HCT116 (cell line): ENCODE data around the gene TMEM79. TPM values are rescaled to one million over a fixed set of nuclear protein-coding genes. Genes with fewer than 3 reads are reported as not detected.

Source experiments
- ATAC-seq: fragments of 200-7000 bp; cut with Tn5 transposase; 2 replicates; pipeline ENCODE4 v1.9.1; 2020; ENCODE audit warnings: mild to moderate bottlenecking, moderate library complexity
- BruUV-seq: library from RNA; stranded (reverse); fragments of 400-500 nt; replicated peaks from 2 replicates; lab custom pipeline; 2021; lab: Mats Ljungman, UMichigan
- CTCF ChIA-PET: fragments of 300-600 bp; sonication (Branson Sonifier 250); formaldehyde crosslinking; loops from one replicate; lab custom pipeline; 2021; ENCODE audit warnings: antibody characterized with exemption; lab: Charles Lee
- POLR2A ChIA-PET: fragments of 300-600, 350-600 bp; sonication (Branson Sonifier 250); formaldehyde crosslinking; loops from one replicate; lab custom pipeline; 2021; ENCODE audit warnings: antibody characterized with exemption; lab: Charles Lee
- RAD21 ChIA-PET, 2 experiments: fragments of 300-600 bp; sonication (Branson Sonifier 250); formaldehyde crosslinking; loops; one replicate each; lab custom pipeline; 2023; ENCODE audit warnings: low total read pairs in 2 of 2; ENCODE audit not compliant: uncharacterized antibody in 2 of 2, unreplicated experiment in 2 of 2, low non-redundant PET in 1 of 2; lab: Charles Lee
- DNase-seq: peaks from one replicate; pipeline ENCODE4 v3.0.0-alpha.2; 2010; ENCODE audit warnings: low read depth, low spot score
- H2AFZ ChIP-seq: fragments of 200-600 bp; shearing (Covaris generic), sonication (generic); 2 replicates; pipeline ENCODE4 v1.6.1; 2017; ENCODE audit warnings: low read depth, mixed run types, mixed read lengths, antibody characterized with exemption, low read length; ENCODE audit not compliant: poor library complexity, severe bottlenecking
- H3K27ac ChIP-seq: 2 replicates; pipeline ENCODE4 v1.5.1; 2012; ENCODE audit warnings: low read depth, low read length
- H3K27me3 ChIP-seq: fragments of 200-600 bp; sonication (generic); 2 replicates; pipeline ENCODE4 v1.6.1; 2016; ENCODE audit warnings: mixed run types, low read length, mixed read lengths; ENCODE audit not compliant: insufficient read depth
- H3K36me3 ChIP-seq, 2 experiments: fragments of 200-500 bp in 1 of 2; fragments of 200-600 bp in 1 of 2; sonication (Bioruptor generic) in 1 of 2; sonication (generic) in 1 of 2; 2 replicates each; pipeline versions ENCODE4 v1.5.1 to v1.6.1; 2014 to 2016; ENCODE audit warnings: low read length in 2 of 2, inconsistent platforms in 1 of 2, mixed read lengths in 1 of 2, mixed run types in 1 of 2; ENCODE audit not compliant: insufficient read depth in 2 of 2, control insufficient read depth in 1 of 2
- H3K4me1 ChIP-seq, 2 experiments: fragments of 200-600 bp in 1 of 2; sonication (generic) in 1 of 2; 2 replicates each; pipeline versions ENCODE4 v1.5.1 to v1.6.1; 2012 to 2017; ENCODE audit warnings: low read length in 2 of 2, inconsistent platforms in 1 of 2, mild to moderate bottlenecking in 1 of 2, mixed read lengths in 1 of 2, mixed run types in 1 of 2, moderate library complexity in 1 of 2; ENCODE audit not compliant: insufficient read depth in 2 of 2, control insufficient read depth in 1 of 2
- H3K4me2 ChIP-seq: fragments of 200-600 bp; sonication (generic); 2 replicates; pipeline ENCODE4 v1.6.1; 2017; ENCODE audit warnings: mixed run types, low read length, mixed read lengths
- H3K4me3 ChIP-seq, 2 experiments: fragments of 200-600 bp in 1 of 2; sonication (generic) in 1 of 2; replicated peaks in 1 of 2; 2 replicates each; pipeline ENCODE4 v1.5.1; 2011 to 2016; ENCODE audit warnings: low read length in 2 of 2, control low read depth in 1 of 2, low read depth in 1 of 2, mild to moderate bottlenecking in 1 of 2, mixed read lengths in 1 of 2, mixed run types in 1 of 2
- H3K79me2 ChIP-seq: fragments of 200-600 bp; sonication (generic); 2 replicates; pipeline ENCODE4 v1.6.1; 2017; ENCODE audit warnings: mild to moderate bottlenecking, mixed run types, low read length, moderate library complexity, mixed read lengths; ENCODE audit not compliant: insufficient read depth
- H3K9ac ChIP-seq: fragments of 200-600 bp; sonication (generic); 2 replicates; pipeline ENCODE4 v1.6.1; 2016; ENCODE audit warnings: low read length, mixed read lengths
- H3K9me2 ChIP-seq: fragments of 200-600 bp; sonication (generic), shearing (Covaris generic); 2 replicates; pipeline ENCODE4 v1.6.1; 2017; ENCODE audit warnings: mixed run types, mild to moderate bottlenecking, moderate library complexity; ENCODE audit not compliant: insufficient read depth
- H3K9me3 ChIP-seq, 2 experiments: fragments of 200-500 bp in 1 of 2; fragments of 200-600 bp in 1 of 2; sonication (Bioruptor generic) in 1 of 2; sonication (generic) in 1 of 2; 2 replicates each; pipeline ENCODE4 v1.6.1; 2014 to 2017; ENCODE audit warnings: low read length in 2 of 2, mixed read lengths in 2 of 2, inconsistent platforms in 1 of 2, low read depth in 1 of 2, mild to moderate bottlenecking in 1 of 2, mixed run types in 1 of 2, moderate library complexity in 1 of 2; ENCODE audit not compliant: control insufficient read depth in 1 of 2, insufficient read depth in 1 of 2
- H4K20me1 ChIP-seq: fragments of 200-600 bp; sonication (generic), shearing (Covaris generic); 2 replicates; pipeline ENCODE4 v1.6.1; 2017; ENCODE audit warnings: mixed run types, mild to moderate bottlenecking, moderate library complexity; ENCODE audit not compliant: insufficient read depth
- ATF3 ChIP-seq: IDR thresholded peaks from 2 replicates; pipeline ENCODE4 v1.6.1; 2012
- CBX3 ChIP-seq: IDR thresholded peaks from 2 replicates; pipeline ENCODE4 v1.6.1; 2012; ENCODE audit warnings: low read depth
- CEBPB ChIP-seq: IDR thresholded peaks from 2 replicates; pipeline ENCODE4 v1.6.1; 2012; ENCODE audit warnings: low read depth
- EGR1 ChIP-seq: IDR thresholded peaks from 2 replicates; pipeline ENCODE4 v1.6.1; 2012; ENCODE audit warnings: low read depth
- ELF1 ChIP-seq: IDR thresholded peaks from 2 replicates; pipeline ENCODE4 v1.6.1; 2012; ENCODE audit warnings: low read depth, borderline replicate concordance
- EZH2 ChIP-seq: fragments of 200-600 bp; sonication (generic); IDR thresholded peaks from 2 replicates; pipeline ENCODE4 v1.6.1; 2017; ENCODE audit warnings: antibody characterized with exemption, mixed run types
- EZH2phosphoT487 ChIP-seq: fragments of 200-600 bp; IDR thresholded peaks from 2 replicates; pipeline ENCODE4 v1.6.1; 2018; ENCODE audit warnings: antibody characterized with exemption, borderline replicate concordance
- JUND ChIP-seq: IDR thresholded peaks from 2 replicates; pipeline ENCODE4 v1.6.1; 2012
- POLR2A ChIP-seq: IDR thresholded peaks from 2 replicates; pipeline ENCODE4 v1.7.0; 2011; ENCODE audit warnings: borderline replicate concordance; ENCODE audit not compliant: insufficient read depth, insufficient read length; ENCODE audit errors: extremely low read depth
- POLR2AphosphoS5 ChIP-seq: IDR thresholded peaks from 2 replicates; pipeline ENCODE4 v1.6.1; 2011; ENCODE audit warnings: mild to moderate bottlenecking, low read depth, low read length, moderate library complexity
- RAD21 ChIP-seq: IDR thresholded peaks from 2 replicates; pipeline ENCODE4 v1.6.1; 2012; ENCODE audit warnings: low read depth, mild to moderate bottlenecking
- SIN3A ChIP-seq: IDR thresholded peaks from 2 replicates; pipeline ENCODE4 v1.6.1; 2012; ENCODE audit warnings: low read depth
- SP1 ChIP-seq: IDR thresholded peaks from 2 replicates; pipeline ENCODE4 v1.6.1; 2012; ENCODE audit warnings: low read depth
- SRF ChIP-seq: IDR thresholded peaks from 2 replicates; pipeline ENCODE4 v1.6.1; 2012; ENCODE audit warnings: low read depth
- TCF7L2 ChIP-seq: IDR thresholded peaks from 2 replicates; pipeline ENCODE4 v1.7.0; 2011; ENCODE audit warnings: borderline replicate concordance, inconsistent platforms; ENCODE audit not compliant: insufficient read depth, insufficient read length; ENCODE audit errors: extremely low read depth
- YY1 ChIP-seq: IDR thresholded peaks from 2 replicates; pipeline ENCODE4 v1.6.1; 2011; ENCODE audit warnings: low read length, low read depth, moderate library complexity, mild to moderate bottlenecking; ENCODE audit not compliant: insufficient replicate concordance; ENCODE audit errors: extremely low read depth
- ZBTB33 ChIP-seq: IDR thresholded peaks from 2 replicates; pipeline ENCODE4 v1.6.1; 2011; ENCODE audit warnings: mild to moderate bottlenecking, low read length, moderate library complexity; ENCODE audit not compliant: insufficient replicate concordance; ENCODE audit errors: extremely low read depth
- ZFX ChIP-seq: fragments of 450-650 bp; IDR thresholded peaks from 2 replicates; pipeline ENCODE4 v1.6.1; 2017
- intact Hi-C: fragments of 100-400 bp; cut with micrococcal nuclease; formaldehyde crosslinking; loops from 2 replicates; pipeline ENCODE4 v1.10.0; 2022
- total RNA-seq: library from RNA; stranded (reverse); gene quantifications from one replicate; pipeline ENCODE4 v1.2.1, GENCODE V29; 2021; ENCODE audit not compliant: unreplicated experiment
- TF ChIP-seq, protein P1 (sequence below): IDR thresholded peaks from 2 replicates; pipeline ENCODE4 v1.6.1; 2012; ENCODE audit warnings: low read depth
- TF ChIP-seq, protein P2 (sequence below), 3 experiments: fragments of 200-600 bp in 1 of 3; sonication (generic) in 1 of 3; IDR thresholded peaks in 2 of 3; conservative IDR thresholded peaks in 1 of 3; 2 replicates each; pipeline ENCODE4 v1.5.1; 2012 to 2017; ENCODE audit warnings: low read depth in 2 of 3, low read length in 2 of 3, antibody characterized with exemption in 1 of 3, borderline replicate concordance in 1 of 3, control low read depth in 1 of 3, mild to moderate bottlenecking in 1 of 3, mixed read lengths in 1 of 3, mixed run types in 1 of 3, moderate library complexity in 1 of 3; ENCODE audit not compliant: insufficient read depth in 1 of 3

TMEM79 gene
- total RNA-seq, 1 experiment from 2014 or later = 6.3 TPM

DNA sequence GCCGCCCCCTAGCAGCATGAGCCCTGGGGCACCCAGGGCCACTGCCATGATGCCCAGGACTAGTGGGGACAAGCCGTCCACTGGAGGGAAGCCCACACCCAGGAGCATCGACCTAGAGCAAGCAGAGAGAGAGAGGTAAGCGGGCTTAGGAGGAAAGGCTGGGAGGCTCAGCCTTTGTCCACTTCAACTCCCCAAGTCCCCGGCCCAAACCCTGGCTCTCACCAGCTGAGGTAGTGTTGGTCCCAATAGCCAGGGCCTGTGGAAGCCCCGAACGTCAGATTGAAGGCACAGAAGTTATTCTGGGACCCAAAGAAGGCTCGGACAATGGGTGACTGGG is 8.9 kb downstream of the TMEM79 start:
- Histone ChIP-seq H2AFZ (no peak overlapping the region), H3K36me3 (no peaks in the 10 kb centered on the region; a peak in 1 of 4 replicates), H3K9me2 (no peaks in the 10 kb centered on the region), H3K9ac (no peak overlapping the region), H3K4me2 (no peak overlapping the region), H3K9me3 (no peaks in the 10 kb centered on the region), H3K27ac (no peak overlapping the region), H3K79me2 (no peaks in the 10 kb centered on the region), H4K20me1 (no peaks in the 10 kb centered on the region), H3K27me3 (no peaks in the 10 kb centered on the region), H3K4me3 (no peak overlapping the region), H3K4me1 (peaks cover 4 to 14% of the 10 kb centered on the region in 2 experiments; a peak in 3 of 4 replicates)
- intact Hi-C loops = no loop called here
- no peak for ATAC-seq
- no TSS peak for BruUV-seq
- POLR2A ChIA-PET = no interaction called here
- no peak for DNase-seq
- RAD21 ChIA-PET = no interaction called here
- CTCF ChIA-PET = no interaction called here
- TF ChIP-seq YY1 = no peak
- TF ChIP-seq POLR2AphosphoS5 = no peak
- TF ChIP-seq ZFX = no peak
- TF ChIP-seq ATF3 = no peak
- no peak for TF ChIP-seq SP1
- no peak for TF ChIP-seq SRF
- TF ChIP-seq, protein P1, sequence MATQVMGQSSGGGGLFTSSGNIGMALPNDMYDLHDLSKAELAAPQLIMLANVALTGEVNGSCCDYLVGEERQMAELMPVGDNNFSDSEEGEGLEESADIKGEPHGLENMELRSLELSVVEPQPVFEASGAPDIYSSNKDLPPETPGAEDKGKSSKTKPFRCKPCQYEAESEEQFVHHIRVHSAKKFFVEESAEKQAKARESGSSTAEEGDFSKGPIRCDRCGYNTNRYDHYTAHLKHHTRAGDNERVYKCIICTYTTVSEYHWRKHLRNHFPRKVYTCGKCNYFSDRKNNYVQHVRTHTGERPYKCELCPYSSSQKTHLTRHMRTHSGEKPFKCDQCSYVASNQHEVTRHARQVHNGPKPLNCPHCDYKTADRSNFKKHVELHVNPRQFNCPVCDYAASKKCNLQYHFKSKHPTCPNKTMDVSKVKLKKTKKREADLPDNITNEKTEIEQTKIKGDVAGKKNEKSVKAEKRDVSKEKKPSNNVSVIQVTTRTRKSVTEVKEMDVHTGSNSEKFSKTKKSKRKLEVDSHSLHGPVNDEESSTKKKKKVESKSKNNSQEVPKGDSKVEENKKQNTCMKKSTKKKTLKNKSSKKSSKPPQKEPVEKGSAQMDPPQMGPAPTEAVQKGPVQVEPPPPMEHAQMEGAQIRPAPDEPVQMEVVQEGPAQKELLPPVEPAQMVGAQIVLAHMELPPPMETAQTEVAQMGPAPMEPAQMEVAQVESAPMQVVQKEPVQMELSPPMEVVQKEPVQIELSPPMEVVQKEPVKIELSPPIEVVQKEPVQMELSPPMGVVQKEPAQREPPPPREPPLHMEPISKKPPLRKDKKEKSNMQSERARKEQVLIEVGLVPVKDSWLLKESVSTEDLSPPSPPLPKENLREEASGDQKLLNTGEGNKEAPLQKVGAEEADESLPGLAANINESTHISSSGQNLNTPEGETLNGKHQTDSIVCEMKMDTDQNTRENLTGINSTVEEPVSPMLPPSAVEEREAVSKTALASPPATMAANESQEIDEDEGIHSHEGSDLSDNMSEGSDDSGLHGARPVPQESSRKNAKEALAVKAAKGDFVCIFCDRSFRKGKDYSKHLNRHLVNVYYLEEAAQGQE = no peak
- no peak for TF ChIP-seq POLR2A
- no peak for TF ChIP-seq EGR1
- no peak for TF ChIP-seq CEBPB
- no peak for TF ChIP-seq EZH2
- no peak for TF ChIP-seq SIN3A
- no peak for TF ChIP-seq TCF7L2
- no peak for TF ChIP-seq ELF1
- TF ChIP-seq ZBTB33 = no peak
- no peak for TF ChIP-seq CBX3
- TF ChIP-seq EZH2phosphoT487 = no peak
- TF ChIP-seq JUND = no peak
- no peak for TF ChIP-seq RAD21
- TF ChIP-seq, protein P2, sequence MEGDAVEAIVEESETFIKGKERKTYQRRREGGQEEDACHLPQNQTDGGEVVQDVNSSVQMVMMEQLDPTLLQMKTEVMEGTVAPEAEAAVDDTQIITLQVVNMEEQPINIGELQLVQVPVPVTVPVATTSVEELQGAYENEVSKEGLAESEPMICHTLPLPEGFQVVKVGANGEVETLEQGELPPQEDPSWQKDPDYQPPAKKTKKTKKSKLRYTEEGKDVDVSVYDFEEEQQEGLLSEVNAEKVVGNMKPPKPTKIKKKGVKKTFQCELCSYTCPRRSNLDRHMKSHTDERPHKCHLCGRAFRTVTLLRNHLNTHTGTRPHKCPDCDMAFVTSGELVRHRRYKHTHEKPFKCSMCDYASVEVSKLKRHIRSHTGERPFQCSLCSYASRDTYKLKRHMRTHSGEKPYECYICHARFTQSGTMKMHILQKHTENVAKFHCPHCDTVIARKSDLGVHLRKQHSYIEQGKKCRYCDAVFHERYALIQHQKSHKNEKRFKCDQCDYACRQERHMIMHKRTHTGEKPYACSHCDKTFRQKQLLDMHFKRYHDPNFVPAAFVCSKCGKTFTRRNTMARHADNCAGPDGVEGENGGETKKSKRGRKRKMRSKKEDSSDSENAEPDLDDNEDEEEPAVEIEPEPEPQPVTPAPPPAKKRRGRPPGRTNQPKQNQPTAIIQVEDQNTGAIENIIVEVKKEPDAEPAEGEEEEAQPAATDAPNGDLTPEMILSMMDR (IDR thresholded peaks at IDR 0.05 in 2 of 3, conservative IDR thresholded peaks at IDR 0.05 in 1 of 3; ENCODE audit: borderline replicate concordance in 1 of 3, insufficient read depth in 1 of 3, low read depth in 2 of 3, low read length in 2 of 3) = no peak
